ENCODE results near the gene TAS2R60. TPM values are rescaled to one million over a fixed set of nuclear protein-coding genes. Genes with fewer than 3 reads are reported as not detected.

TAS2R60 gene
- polyA plus RNA-seq, 4 donors: not detected

DNA sequence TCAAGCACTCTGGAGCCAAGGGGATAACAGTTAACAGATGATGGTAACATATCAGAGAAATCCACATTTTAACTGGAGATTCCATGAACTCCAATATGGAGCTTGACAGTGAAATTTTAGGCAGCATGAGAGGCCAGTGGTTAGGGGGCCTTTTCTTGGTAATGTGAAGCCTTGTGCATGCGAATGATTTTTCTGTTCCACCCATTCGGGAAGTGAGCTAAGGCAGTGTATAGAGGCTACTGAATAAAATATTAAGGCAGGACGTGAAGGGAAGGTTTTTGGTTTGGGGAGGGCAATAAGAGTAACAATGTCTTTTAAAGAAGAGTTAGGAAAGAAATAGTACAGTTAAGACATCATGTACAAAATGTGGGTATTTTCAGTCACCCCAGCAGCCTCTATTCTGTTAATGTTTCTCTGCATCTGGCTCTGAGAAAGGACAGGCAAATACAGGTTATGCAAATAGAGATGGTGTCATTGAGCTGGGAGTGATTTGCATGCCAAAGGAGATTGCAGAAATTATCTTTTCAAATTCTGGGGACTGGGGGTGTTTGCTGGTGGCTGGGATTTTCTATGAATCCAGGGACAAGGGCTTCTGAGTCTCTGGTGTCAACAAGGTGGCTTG is 6.8 kb upstream of the TAS2R60 start:
- DNase-seq (ENCODE audit: low read depth in 4 of 4, low spot score in 2 of 4): no peak

DNA sequence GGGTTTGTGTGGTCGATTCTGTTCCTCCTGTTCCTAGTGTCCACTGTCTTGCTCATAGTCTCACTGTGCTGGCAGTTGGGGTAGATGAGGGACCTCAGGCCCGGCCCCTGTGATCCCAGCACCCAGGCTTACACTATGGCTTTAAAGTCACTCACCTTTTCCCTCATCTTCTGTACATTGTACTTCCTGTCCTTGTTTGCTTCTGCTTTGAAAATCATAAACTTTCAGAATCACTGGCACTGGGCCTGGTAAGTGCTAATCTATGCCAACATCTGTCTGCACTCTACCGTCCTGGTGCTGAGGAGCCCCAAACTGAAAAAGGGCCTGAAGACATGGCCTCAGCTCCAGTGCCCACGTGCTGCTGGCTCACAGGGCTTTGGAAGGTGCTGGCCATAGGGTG is 5.7 kb upstream of the TAS2R60 start:
- no peak for DNase-seq (ENCODE audit: low read depth in 4 of 4, low spot score in 2 of 4)

DNA sequence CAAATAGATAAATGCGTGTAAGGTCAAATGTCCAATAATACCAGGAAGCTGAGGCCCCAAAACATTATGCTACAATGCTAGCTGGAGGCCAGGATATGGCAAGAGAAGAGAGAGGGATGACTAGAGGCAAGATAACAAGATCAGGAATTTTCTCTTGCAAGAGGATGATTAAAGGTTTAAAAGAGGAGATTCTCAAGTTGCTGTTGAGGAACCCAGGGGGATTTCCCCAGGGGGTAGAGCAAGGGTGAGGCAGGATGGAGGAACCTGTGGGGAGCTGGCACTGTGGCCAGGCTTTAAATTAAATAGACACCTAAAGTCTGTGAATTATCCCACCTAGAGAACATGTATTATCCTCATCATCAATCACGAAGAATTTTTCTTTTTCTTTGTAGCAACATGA is 3.4 kb upstream of the TAS2R60 start:
- no peak for DNase-seq (ENCODE audit: low read depth in 4 of 4, low spot score in 2 of 4)

DNA sequence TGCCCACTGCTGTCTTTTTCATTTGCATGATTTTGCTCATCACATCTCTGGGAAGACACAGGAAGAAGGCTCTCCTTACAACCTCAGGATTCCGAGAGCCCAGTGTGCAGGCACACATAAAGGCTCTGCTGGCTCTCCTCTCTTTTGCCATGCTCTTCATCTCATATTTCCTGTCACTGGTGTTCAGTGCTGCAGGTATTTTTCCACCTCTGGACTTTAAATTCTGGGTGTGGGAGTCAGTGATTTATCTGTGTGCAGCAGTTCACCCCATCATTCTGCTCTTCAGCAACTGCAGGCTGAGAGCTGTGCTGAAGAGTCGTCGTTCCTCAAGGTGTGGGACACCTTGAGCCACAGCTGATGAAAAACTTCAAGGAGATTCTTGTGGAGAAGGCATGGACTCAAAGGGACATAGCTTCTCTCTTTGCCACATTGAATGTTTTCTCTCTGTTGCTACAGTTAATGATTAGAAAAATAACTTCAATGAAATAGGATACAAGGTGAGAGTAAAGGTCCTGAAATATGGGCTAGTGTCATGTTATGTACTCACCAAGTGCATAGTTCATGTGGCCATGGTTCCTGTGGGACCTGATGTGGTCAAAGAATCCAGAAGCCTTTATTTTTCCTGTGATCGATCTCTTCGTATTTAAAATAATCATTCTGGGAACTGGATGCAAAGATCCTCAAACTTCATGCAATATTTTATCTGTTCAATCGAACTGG is 970 bp downstream of the TAS2R60 start:
- no peak for DNase-seq (ENCODE audit: low read depth in 4 of 4, low spot score in 2 of 4)

DNA sequence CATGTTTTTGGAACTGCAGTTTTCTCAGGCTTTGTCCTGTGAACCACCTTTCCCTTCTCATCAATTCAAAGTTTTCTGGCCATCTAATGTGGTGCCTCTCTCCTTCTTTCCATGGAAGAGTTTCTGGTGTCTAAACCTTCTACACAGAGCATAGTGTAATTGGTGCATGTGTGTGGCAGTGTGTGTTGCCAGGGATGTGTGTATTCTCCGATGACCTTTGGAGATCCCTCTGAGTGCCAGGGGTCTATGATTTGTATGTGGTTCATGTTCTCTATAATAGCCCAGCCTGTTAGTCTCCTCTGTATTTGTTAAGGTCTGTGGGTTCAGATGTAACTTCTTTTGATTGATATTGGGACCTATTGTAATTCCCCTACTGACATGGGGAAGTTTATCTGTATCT is 1.5 kb downstream of the TAS2R60 start:
- no peak for DNase-seq (ENCODE audit: low read depth in 4 of 4, low spot score in 2 of 4)

DNA sequence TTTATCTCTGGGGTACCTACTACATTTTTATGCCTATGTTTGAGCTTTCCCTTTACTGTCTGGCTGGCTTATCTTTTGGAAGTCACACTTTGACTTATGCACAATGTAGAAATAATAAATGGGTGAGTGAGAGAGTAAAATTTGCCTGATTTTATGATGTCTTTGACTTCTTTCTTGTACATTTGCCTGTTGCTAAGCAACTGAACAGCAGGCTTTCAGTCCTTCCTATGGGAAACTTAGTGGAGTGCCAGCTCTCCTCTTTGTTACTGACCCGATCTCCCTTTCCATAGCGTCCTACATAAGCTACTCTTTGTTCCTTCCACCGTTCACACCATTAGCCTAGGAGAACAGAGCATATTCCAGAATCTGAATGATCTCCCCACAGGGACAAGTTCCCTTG is 4.2 kb downstream of the TAS2R60 start:
- no peak for DNase-seq (ENCODE audit: low read depth in 4 of 4, low spot score in 2 of 4)

DNA sequence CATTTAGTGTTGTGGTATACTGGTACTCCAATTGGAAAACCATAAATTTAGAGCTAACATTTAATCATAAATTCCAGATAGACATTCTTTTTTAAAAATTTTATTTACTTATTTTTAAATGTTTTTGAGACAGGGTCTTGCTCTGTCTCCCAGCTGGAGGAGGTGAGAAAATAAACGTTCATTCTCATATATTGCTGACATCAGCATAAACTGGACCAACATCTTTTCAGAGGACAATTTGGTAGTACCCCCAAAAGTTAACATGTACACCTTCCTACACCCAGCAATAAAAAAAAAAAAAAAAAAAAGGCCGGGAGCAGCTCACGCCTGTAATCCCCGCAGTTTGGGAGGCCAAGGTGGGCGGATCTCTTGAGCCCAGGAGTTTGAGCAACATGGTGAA is 5.2 kb downstream of the TAS2R60 start:
- no peak for DNase-seq (ENCODE audit: low read depth in 4 of 4, low spot score in 2 of 4)

DNA sequence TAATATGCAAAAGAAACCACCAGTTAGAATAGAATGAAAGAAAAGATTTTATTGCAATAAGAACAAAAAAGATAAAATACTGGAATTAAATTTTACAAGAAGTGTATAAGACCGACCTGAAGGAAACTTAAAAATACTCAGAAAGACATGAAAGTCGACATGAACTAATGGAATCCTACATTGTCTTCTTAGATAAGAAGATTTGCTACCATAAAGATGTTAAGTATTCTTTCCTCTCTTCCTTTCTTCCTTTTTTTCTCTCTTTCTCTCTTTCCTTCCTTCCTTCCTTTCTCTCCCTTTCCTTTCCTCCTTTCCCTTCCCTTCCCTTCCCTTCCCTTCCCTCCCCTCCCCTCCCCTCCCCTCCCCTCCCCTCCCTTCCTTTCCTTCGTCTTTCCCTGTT is 6.5 kb downstream of the TAS2R60 start:
- no peak for DNase-seq (ENCODE audit: low read depth in 4 of 4, low spot score in 2 of 4)

DNA sequence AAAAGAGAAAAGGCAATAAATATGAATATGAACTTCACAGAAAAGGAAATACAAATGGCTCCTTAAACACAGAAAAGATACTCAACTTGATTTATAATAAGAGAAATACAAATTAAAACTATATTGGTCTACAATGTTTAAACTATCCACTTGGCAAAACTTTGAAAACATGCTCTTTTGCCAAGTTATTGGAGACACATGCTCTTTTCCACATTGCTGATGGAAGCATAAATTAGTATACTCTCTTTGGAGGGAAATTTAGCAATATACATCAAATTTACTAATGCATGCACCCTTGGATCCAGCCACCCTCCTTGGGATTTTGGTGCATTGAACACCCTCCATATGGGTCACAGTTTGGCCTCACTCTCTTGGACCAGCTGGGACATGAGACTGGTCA is 7.9 kb downstream of the TAS2R60 start:
- no peak for DNase-seq (ENCODE audit: low read depth in 4 of 4, low spot score in 2 of 4)

DNA sequence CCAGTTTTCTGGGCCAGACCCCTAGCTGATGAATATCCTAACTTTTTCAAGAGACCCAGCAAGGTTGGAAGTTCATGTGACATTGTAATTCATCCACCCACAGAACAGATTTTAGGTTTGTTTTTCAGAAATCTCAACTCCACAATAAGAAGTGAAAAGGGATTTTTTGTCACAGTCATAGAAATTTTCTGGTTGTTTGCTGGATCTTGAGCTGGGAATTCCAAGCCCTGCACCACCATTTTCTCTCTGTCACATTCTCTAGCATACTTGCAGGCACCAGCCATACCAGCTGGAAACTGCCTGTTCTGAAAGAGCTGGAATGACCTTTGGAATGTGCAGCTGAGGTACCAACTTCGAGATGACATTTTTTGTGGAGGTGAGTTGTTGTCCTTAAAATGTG is 8.5 kb downstream of the TAS2R60 start:
- no peak for DNase-seq (ENCODE audit: low read depth in 4 of 4, low spot score in 2 of 4)

DNA sequence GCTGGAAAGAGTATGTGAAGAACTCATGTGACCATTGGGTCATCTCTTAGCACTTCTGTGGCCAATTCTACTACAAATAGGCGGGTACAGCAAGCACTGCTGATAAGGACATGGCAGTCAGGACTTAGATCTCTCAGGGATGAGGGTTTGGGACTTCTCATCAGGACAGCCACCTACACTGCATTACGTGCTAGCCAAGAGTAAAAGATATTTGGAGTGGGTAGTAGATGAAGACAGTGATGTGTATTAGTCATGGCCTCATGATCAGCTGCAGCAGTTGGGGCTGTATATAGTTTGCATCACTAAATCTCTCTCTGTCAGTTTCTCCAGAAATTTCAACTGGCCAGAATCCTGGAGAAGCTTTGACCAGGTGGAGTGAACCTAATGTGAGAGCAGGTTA is 9.2 kb downstream of the TAS2R60 start:
- DNase-seq (ENCODE audit: low read depth in 4 of 4, low spot score in 2 of 4): no peak

DNA sequence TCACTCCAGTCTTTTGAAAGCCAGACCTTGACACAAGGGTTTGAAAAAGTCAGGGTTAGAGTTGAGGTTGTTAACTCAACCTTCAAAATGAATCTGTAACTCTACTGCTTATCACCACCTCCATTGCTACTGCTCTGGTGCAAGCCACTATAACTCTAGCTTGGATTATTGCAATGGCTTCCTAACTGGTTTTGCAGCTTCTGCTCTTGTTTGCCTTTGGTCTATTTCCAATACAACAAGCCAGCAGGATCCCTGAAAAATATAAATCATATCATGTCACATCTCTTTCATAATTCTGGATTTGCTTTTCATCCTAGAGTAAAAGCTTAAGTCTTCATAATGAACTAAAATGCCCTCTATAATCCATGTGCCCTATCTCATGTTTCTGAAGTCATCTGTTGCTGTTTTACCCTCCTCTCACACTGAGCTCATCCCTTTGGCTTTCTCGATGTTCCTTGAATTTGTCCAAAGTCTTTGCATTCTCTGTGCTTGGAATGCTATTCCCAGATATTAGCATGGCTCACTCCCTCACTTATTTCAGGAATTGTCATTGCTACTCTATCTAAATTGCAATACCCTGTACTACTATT is 10.9 kb downstream of the TAS2R60 start:
- DNase-seq (ENCODE audit: low read depth in 4 of 4, low spot score in 2 of 4): no peak

DNA sequence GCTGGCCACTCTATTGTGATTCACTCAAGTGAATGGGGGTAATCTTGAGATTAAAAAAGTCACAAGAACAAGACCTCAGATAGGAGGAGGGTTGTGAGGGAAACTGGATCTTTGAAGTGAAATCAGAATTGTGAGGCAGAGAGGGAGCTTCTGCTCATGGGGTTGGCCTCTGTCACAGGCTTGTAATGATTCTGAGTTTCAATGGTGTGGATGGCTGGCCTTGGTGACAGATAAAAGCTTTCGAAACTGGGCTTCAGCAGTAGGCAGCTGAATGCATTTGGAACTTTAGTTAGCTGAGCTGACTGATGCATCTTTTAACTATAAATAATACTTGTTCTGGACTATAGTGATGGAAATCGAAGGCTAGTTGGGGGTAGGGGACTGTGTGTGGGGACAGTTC is 12.2 kb downstream of the TAS2R60 start:
- no peak for DNase-seq (ENCODE audit: low read depth in 4 of 4, low spot score in 2 of 4)

DNA sequence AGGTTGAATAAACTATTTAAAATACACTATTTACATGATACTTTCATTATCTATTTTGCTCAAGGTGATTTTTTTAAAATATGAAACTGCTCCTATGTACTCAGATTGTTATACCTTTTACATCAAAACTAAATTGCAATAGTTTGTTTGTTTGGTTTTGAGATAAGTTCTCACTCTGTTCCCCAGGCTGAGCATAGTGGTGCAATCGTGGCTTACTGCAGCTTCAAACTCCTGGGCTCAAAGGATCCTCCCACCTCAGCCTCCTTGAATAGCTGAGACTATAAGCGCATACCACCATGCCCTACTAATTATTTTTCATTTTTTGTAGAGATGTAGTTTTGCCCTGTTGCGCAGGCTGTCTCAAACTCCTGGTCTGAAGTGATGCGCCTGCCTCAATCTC is 12.7 kb downstream of the TAS2R60 start:
- DNase-seq (ENCODE audit: low read depth in 4 of 4, low spot score in 2 of 4): no peak

DNA sequence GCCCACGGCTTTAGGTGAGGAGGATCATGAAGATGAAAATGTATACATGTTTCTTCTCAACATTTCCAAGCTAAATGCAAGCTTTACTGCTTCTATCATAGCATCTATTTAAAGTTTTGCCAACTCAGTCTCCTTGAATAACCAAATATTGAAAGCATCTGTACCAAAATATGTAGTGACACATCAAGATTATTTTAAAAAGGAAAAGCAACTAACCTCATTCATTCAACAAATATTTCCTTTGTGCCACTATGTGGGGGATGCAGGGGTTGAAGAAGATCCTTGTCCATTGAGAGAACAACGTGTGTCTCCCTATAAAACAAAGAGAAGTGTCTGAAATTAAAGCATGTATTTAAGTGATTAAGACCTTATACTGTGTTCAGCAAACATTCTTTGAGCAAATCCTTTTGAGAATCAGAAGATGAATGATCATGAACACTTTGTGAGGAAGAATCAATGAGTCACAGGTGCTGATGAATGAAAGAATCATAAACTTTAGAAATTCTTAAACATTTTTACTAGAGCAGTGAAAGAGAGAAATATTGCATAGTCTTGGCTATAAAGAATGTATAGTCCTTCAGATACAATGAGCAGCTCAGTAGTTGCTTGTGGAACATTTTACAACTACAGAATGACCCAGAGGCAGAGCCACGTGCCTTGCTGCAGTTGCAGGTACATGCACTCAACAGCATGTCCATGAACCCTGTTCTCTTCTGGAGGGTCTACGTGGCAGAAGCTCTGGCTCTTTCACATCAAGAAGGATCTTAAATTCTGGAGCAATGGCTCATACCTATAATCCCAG is 13.9 kb downstream of the TAS2R60 start:
- DNase-seq (ENCODE audit: low read depth in 4 of 4, low spot score in 2 of 4): no peak

DNA sequence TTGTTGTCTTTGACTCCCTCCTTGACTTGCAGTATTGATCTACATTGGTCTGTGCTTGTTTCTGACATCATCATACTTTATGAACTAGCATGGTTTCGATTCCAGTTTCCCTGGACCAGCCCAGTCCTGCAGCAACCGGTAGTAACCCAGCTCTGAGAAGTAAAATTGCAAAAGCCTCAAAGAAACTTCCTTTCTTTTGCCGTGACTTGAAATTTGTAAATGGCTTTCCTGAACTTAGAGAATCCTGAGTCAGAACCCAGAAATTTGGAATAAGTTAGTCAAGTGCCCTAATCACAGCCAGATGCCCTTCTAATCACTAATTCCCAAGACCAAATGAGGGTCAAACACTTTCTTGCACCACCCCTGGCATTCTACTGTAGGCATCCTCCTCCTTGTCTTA is 15.0 kb downstream of the TAS2R60 start:
- DNase-seq (ENCODE audit: low read depth in 4 of 4, low spot score in 2 of 4): no peak

DNA sequence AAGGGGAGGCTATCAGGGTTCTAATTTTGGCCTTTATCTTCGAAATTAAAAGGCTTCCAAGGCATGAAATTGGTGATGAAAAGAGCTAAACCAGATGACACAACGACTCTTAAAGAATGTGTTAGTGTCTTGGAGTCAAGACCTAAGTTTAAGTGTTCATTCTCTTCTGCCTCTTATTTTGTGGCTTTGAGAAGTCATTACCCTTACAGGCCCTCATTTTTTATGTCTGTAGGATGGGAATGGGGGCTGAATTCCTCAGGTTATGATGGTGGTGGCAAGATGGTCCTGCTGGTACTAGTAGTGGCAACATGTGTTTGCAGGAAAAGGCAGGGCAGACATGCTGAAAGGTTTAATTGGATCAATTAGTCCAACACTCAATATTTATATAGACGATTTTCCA is 15.4 kb downstream of the TAS2R60 start:
- no peak for DNase-seq (ENCODE audit: low read depth in 4 of 4, low spot score in 2 of 4)

DNA sequence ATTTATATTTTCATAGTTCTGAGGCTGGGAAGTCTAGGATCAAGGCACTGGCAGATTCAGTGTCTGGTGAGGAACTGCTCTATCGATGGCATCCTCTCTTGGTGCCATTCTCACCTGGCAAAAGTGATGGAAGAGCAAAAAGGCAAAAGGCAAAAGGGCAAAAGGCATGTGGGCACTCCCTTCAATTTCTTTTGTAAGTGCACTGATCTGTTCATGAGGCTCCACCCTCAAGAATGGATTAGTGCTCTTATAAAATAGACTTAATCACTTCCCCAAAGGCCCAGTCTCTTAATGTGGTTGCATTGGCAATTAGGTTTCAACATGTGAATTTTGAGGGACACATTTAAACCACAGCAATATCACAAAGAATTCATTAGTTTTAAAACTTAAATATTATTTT is 16.1 kb downstream of the TAS2R60 start:
- DNase-seq (ENCODE audit: low read depth in 4 of 4, low spot score in 2 of 4): no peak

DNA sequence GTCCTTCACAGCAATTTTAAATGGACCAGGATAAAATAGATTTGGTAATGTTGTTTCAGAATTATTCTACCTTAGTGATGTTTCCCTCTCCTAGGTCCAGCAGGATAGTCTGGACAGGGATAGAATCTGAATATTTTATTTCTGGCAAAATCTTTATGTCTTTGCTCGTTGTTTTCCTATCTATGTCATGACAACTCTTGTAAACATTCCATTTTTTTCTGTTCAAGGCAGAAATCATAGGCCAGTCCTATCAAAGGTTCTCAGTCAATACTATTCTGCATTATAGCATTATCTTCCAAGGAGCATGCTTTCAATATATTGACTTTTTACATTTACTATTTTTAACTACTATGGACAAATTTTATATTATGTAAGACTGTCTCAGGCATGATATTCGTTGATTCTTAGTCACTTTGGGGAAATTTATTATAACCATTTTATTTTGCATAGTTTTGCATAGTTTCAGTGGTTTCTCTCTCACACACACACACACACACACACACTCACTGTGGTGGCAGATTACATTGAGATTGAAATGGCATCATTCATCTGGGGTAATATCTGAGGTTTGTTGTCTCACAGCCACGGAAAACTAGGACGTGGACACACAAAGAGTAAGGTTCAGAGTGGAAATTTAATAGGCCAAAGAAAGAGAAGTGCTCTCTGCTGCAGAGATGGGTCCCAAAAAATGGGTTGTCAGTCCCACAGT is 17.2 kb downstream of the TAS2R60 start:
- DNase-seq (ENCODE audit: low read depth in 4 of 4, low spot score in 2 of 4): no peak

DNA sequence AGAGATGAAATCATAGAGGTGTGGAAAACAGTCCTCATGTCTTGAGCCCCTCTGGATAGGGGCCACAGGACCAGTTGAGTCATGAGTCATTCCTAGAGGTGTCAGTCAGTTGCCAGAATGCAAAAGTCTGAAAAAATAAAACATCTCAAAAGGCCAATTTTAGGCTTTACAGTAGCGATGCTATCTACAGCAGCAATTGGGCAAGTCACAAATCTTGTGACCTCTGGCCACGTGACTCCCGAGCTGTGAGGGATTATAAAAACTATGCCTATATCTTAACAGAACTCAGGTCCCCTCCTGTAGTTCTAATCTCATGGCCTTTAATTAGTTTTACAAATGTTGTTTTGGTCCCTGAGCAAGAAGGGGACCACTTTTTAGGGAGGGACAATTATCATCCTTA is 18.8 kb downstream of the TAS2R60 start:
- DNase-seq (ENCODE audit: low read depth in 4 of 4, low spot score in 2 of 4): no peak

DNA sequence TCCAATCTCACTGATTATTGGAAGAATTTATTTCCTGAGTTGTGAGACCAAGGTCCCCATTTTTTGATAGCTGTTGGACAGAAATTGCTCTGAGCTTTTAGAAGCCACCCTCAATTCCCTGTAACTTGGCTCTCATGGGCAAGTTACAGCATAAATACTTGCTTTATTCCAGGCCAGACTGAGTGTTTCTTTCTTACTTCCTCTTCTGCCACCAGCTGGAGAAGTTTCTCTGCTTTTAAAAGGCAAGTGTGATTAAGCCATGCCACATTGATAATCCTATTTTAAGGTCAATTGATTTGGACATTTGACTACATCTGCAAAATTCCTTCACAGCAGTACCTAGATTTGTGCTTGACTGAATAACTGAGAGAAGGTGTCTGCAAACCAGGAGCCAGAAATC is 20.3 kb downstream of the TAS2R60 start:
- DNase-seq (ENCODE audit: low read depth in 4 of 4, low spot score in 2 of 4): no peak
